Gastrocnemius medialis (tissue), 4 donors: Measurements from ENCODE around the gene SRGAP1.

ENCODE experiments used
- POLR2A ChIP-seq, 2 donors: fragments of 450-650 bp; IDR thresholded peaks; one replicate each; pipeline ENCODE4 v1.6.1; 2017; ENCODE audit warnings: antibody characterized with exemption in 2 of 2, mild to moderate bottlenecking in 2 of 2, moderate library complexity in 2 of 2
- TF ChIP-seq, protein P1 (sequence below), 5 experiments: fragments of 450-650 bp in 3 of 5; fragments of 200-600 bp in 2 of 5; sonication (generic) in 2 of 5; IDR thresholded peaks in 4 of 5; conservative IDR thresholded peaks in 1 of 5; 1 replicate in 4 of 5; 2 replicates in 1 of 5; pipeline ENCODE4 v1.5.1; 2016 to 2019; ENCODE audit warnings: antibody characterized with exemption in 5 of 5, mild to moderate bottlenecking in 3 of 5, moderate library complexity in 3 of 5

DNA sequence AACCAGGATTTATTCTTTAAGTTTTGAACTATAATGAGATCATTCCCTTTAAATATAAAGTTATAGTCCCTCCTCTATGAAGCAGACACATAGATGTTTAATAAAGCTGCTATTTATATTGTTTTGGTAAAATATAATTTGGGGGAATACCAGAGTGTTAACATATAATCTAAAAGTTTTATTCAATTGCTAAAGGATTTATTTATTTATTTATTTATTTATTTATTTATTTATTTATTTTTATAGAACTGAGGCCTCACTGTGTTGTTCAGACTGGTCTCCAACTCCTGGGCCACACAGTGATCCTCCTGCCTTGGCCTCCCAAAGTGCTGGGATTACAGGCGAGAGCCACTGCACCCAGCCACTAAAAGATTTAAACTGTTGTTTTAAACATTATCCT lies 278.9 kb downstream of the SRGAP1 start:
- TF ChIP-seq, protein P1, sequence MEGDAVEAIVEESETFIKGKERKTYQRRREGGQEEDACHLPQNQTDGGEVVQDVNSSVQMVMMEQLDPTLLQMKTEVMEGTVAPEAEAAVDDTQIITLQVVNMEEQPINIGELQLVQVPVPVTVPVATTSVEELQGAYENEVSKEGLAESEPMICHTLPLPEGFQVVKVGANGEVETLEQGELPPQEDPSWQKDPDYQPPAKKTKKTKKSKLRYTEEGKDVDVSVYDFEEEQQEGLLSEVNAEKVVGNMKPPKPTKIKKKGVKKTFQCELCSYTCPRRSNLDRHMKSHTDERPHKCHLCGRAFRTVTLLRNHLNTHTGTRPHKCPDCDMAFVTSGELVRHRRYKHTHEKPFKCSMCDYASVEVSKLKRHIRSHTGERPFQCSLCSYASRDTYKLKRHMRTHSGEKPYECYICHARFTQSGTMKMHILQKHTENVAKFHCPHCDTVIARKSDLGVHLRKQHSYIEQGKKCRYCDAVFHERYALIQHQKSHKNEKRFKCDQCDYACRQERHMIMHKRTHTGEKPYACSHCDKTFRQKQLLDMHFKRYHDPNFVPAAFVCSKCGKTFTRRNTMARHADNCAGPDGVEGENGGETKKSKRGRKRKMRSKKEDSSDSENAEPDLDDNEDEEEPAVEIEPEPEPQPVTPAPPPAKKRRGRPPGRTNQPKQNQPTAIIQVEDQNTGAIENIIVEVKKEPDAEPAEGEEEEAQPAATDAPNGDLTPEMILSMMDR (IDR thresholded peaks at IDR 0.05 in 4 of 5, conservative IDR thresholded peaks at IDR 0.05 in 1 of 5), result no peak
- no peak for TF ChIP-seq POLR2A (IDR thresholded peaks at IDR 0.05)
